ENCODE data around the gene DBI.
"Not testable (repeated sequence)": the region's sequence is repeated elsewhere in the genome, so short reads cannot be mapped to it uniquely, and the experiment has no call there.

Gene DBI

GRCh38 chr2:119402645-119403560 is 36.1 kb downstream of the DBI start:
- DNase-seq: peak; percentile 26

- not testable (repeated sequence) for DNase-seq
Observed at GRCh38 chr2:119403618-119404017, 36.8 kb downstream of the DBI start.

- peak; percentile 43 for DNase-seq
Observed at GRCh38 chr2:119405151-119405550, 38.4 kb downstream of the DBI start.

- DNase-seq: peak; percentile 53
Observed at GRCh38 chr2:119407430-119408220, 40.8 kb downstream of the DBI start.

- peak; percentile 30 for DNase-seq
Observed at GRCh38 chr2:119408221-119408619, 41.4 kb downstream of the DBI start.

DNA sequence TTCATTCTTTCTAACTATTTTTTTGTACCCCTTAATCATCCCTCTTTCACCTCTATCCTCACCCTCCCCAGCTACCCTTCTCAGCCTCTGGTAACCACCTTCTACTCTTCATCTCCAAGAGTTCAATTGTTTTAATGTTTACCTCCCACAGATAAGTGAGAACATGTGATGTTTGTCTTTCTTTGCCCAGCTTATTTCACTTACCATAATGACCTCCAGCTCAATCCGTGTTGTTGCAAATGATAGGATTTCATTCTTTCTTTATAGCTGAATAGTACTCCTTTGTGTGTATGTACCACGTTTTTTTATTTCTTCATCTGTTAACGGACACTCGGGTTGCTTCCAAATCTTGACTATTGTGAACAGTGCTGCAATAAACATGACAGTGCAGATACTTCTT is 42.7 kb downstream of the DBI start:
- no peak for DNase-seq

GRCh38 chr2:119414894-119415293 is 48.1 kb downstream of the DBI start:
- DNase-seq: no peak

GRCh38 chr2:119415630-119416029 is 48.9 kb downstream of the DBI start:
- DNase-seq: no peak

DNA sequence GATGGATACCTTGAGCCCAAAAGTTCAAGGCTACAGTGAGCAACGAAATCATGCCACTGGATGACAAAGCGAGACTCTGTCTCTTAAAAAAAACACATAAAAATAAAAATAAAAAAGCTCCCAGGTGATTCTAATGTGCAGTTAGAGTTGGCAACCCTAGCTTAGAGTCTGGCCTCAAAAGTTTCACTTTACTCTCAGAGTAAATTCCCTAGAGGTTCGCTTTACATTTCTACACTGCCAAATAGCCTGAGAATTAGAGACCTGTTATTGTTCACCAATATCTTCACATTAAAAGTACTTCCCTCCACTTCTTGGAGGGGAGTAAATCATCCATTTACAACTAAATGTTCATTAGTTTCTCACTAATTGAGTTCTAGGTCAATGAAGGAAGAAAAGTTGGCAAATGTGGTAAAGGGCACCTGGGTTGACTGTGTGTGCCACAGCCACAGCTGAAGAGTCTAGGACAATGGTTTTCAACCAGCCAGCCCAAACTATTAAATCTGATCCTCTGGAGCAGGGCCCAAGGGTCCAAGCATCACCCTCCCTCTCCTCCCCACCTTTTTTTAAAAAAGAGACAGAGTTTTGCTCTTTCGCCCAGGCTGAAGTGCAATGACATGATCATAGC is 49.6 kb downstream of the DBI start:
- no peak for DNase-seq

GRCh38 chr2:119417908-119418307 is 51.1 kb downstream of the DBI start:
- DNase-seq: no peak

- DNase-seq: no peak
Observed at GRCh38 chr2:119419065-119419464, 52.3 kb downstream of the DBI start.

- no peak for DNase-seq
Observed at GRCh38 chr2:119419803-119420508, 53.2 kb downstream of the DBI start.

DNA sequence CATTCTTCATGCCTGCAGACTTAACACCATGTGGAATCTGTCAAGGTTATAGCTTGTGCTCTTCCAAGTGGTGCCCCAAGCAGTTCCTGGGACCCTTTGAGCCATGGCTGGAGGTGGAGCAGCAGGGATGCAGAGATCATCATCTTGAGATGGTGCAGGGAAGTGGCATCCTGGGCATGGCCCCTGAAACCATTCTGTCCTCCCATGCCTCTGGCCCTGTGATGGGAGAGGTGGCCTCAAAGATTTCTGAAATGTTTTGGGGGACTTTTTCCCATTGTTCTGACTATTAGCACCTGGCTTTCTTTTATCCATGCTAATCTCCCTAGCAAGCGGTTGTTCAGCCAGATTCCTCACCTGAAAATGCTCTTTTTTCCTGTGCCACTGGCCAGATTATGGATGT is 54.5 kb downstream of the DBI start:
- DNase-seq: no peak

DNA sequence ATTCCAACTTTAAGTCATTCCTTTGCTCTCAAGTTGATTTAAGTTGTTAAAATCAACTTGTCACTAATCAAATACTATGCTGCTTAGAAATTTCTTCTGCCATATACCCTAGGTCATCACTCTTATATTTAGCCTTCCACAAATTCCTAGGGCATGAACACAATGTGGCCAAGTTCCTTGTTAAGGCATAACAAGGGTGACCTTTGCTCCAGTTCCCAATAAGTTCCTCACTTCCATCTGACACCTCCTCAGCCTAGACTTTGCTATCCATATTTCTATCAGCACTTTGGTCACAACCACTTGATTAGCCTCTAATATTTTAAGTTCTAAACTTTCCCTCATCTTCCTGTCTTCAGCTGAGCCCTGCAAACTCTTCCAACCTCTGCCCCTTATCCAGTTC is 55.0 kb downstream of the DBI start:
- DNase-seq: no peak
